Stomach (tissue), 4 donors: ENCODE measurements around the gene PPP1R13B.

Experiments
- POLR2A ChIP-seq, 4 donors: fragments of 450-650 bp; IDR thresholded peaks; one replicate each; pipeline ENCODE4 v1.6.1; 2016; ENCODE audit warnings: antibody characterized with exemption in 4 of 4, control low read depth in 2 of 4, mild to moderate bottlenecking in 1 of 4, moderate library complexity in 1 of 4
- POLR2AphosphoS5 ChIP-seq, 3 donors: sonication (generic); formaldehyde crosslinking; IDR thresholded peaks; one replicate each; pipeline ENCODE4 v1.6.1; 2016; ENCODE audit warnings: antibody characterized with exemption in 3 of 3

DNA sequence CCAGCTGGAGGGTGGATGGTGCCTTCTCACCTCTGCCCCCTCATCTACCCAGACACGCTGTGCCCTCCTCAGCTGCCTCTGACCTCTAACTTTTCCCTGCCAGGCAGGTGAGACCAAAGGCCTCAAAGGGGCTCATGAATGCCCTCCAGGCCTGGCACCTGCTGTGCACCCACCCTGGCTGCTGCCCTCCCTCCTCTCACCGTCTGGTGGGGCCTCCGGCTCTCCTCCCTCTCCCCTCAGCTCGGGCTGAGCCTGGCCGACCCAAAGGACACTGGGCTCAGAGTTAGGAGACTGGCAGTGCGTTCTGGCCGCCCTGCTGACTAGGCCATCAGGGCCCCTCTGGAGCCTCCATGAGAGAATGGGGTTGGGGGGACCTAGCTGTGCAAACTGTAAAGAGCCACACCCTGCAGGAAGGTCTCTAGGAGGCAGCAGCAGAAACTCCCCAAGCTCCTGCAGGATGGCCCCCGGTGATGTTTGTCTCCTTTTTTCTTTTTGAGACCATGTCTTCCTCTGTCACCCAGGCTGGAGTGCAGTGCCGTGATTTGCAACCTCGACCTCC, 40.3 kb upstream of the PPP1R13B start:
- no peak for TF ChIP-seq POLR2A (IDR thresholded peaks at IDR 0.05)
- no peak for TF ChIP-seq POLR2AphosphoS5 (IDR thresholded peaks at IDR 0.05)
